EH (cell line): ENCODE measurements around the gene WDR7.

ENCODE experiments used
- DNase-seq: peaks from one replicate; pipeline ENCODE4 v3.0.0-alpha.2; 2015; ENCODE audit warnings: low read depth

WDR7 gene

GRCh38 chr18:56722518-56722917, 71.4 kb downstream of the WDR7 start:
- no peak for DNase-seq

GRCh38 chr18:56723068-56723467, 71.9 kb downstream of the WDR7 start:
- peak; percentile 17 for DNase-seq

- DNase-seq, result no peak
Observed at GRCh38 chr18:56723706-56724105, 72.5 kb downstream of the WDR7 start.

- no peak for DNase-seq
Observed at GRCh38 chr18:56726906-56727305, 75.7 kb downstream of the WDR7 start.

GRCh38 chr18:56727399-56727798, 76.2 kb downstream of the WDR7 start:
- DNase-seq, result no peak

- no peak for DNase-seq
Observed at GRCh38 chr18:56728741-56729140, 77.6 kb downstream of the WDR7 start.

GRCh38 chr18:56738184-56738583, 87.0 kb downstream of the WDR7 start:
- DNase-seq, result no peak

- no peak for DNase-seq
Observed at GRCh38 chr18:56739731-56740130, 88.6 kb downstream of the WDR7 start.

GRCh38 chr18:56740645-56741044, 89.5 kb downstream of the WDR7 start:
- DNase-seq, result no peak

- DNase-seq, result no peak
Observed at GRCh38 chr18:56741685-56742084, 90.5 kb downstream of the WDR7 start.

GRCh38 chr18:56743115-56743514, 92.0 kb downstream of the WDR7 start:
- DNase-seq, result no peak

- no peak for DNase-seq
Observed at GRCh38 chr18:56747032-56747658, 96.0 kb downstream of the WDR7 start.

GRCh38 chr18:56747857-56748256, 96.7 kb downstream of the WDR7 start:
- no peak for DNase-seq

GRCh38 chr18:56748698-56749268, 97.6 kb downstream of the WDR7 start:
- peak; percentile 48 for DNase-seq

- DNase-seq, result no peak
Observed at GRCh38 chr18:56756966-56757365, 105.8 kb downstream of the WDR7 start.

GRCh38 chr18:56770097-56770496, 118.9 kb downstream of the WDR7 start:
- no peak for DNase-seq

GRCh38 chr18:56770873-56771272, 119.7 kb downstream of the WDR7 start:
- peak; percentile 28 for DNase-seq

- no peak for DNase-seq
Observed at GRCh38 chr18:56775701-56776100, 124.5 kb downstream of the WDR7 start.

GRCh38 chr18:56787390-56787789, 136.2 kb downstream of the WDR7 start:
- DNase-seq, result no peak

- peak; percentile 43 for DNase-seq
Observed at GRCh38 chr18:56789004-56789888, 138.1 kb downstream of the WDR7 start.

GRCh38 chr18:56789889-56790180, 138.7 kb downstream of the WDR7 start:
- DNase-seq, result no peak

GRCh38 chr18:56795381-56795780, 144.2 kb downstream of the WDR7 start:
- DNase-seq, result peak; percentile 6

GRCh38 chr18:56799756-56800155, 148.6 kb downstream of the WDR7 start:
- peak; percentile 48 for DNase-seq
